ENCODE results near the gene ENPP6.

Gene ENPP6

GRCh38 chr4:184102927-184103326 lies 114.7 kb downstream of the ENPP6 start:
- no peak for TF ChIP-seq GATA2 (IDR thresholded peaks at IDR 0.05; ENCODE audit: low read depth, low read length)
- no peak for TF ChIP-seq GATA3 (IDR thresholded peaks at IDR 0.05; ENCODE audit: low read depth, low read length)

- no peak for TF ChIP-seq GATA2 (IDR thresholded peaks at IDR 0.05; ENCODE audit: low read depth, low read length)
- TF ChIP-seq GATA3 (IDR thresholded peaks at IDR 0.05; ENCODE audit: low read depth, low read length): no peak
Observed at GRCh38 chr4:184102488-184102887, 115.2 kb downstream of the ENPP6 start.

DNA sequence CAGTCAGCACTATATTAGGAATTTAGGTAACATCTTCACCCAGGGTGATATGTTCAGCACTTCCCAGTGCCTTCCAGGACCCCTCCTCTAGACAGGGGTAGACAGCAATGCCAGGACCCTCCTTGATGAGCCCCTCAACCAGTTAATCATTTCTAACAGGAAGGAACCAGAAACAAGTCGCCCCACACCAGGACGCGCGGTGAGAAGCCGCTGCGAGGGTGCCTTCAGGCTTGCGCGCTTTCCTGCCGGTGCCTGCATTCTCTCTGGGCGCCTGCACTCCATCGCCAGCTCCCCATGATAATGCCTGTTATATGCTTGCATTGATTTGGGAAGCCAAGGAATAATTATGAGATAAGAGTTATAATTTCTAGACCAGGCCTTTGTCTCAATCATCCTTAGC lies 116.0 kb downstream of the ENPP6 start:
- TF ChIP-seq GATA2 (IDR thresholded peaks at IDR 0.05; ENCODE audit: low read depth, low read length): no peak
- TF ChIP-seq GATA3 (IDR thresholded peaks at IDR 0.05; ENCODE audit: low read depth, low read length): no peak

- no peak for TF ChIP-seq GATA2 (IDR thresholded peaks at IDR 0.05; ENCODE audit: low read depth, low read length)
- no peak for TF ChIP-seq GATA3 (IDR thresholded peaks at IDR 0.05; ENCODE audit: low read depth, low read length)
Observed at GRCh38 chr4:184100297-184100885, 117.3 kb downstream of the ENPP6 start.

DNA sequence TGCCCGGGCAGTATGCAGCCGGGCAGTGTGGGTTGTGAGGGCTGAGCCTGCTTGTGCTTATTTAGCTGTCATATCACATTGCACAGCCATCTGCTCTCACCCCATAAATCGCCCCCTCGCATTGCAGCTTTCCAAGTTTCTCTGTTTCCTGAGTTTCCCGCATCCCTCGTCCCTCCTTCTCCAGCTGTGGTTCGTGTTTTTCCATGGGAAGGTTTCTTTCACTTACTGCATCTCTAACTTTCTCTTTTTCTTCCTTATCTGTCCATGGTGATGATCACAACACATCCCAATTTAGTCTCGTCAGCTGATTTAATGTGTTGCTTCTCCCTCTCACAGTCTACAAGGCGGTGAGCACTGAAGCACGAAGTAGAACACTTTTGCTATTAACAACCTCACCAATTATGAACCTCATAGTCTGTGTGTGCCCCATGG lies 118.1 kb downstream of the ENPP6 start:
- TF ChIP-seq GATA3 (IDR thresholded peaks at IDR 0.05; ENCODE audit: low read depth, low read length) (no peak), GATA2 (IDR thresholded peaks at IDR 0.05; ENCODE audit: low read depth, low read length) (no peak)

GRCh38 chr4:184099000-184099399 lies 118.7 kb downstream of the ENPP6 start:
- TF ChIP-seq GATA3 (IDR thresholded peaks at IDR 0.05; ENCODE audit: low read depth, low read length) (no peak), GATA2 (IDR thresholded peaks at IDR 0.05; ENCODE audit: low read depth, low read length) (no peak)

DNA sequence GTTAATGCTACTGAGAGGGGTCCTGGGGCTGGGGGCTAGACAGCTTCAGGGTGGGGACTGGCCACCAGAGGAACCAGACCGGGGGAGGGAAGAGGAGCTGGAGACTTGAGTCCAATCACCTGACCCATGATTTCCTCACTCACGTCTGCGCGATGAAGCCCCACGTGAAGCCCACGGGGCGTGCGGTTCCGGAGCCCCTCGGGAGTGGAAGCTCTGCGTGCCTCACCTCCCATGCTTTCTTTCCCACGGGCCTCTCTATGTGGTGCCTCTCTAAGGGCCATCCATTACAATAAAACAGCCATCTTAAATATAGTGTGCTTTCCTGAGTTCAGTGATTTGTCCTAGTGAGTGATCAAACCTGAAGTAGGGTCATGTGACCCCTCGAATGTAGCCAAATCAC lies 119.9 kb downstream of the ENPP6 start:
- no peak for TF ChIP-seq GATA2 (IDR thresholded peaks at IDR 0.05; ENCODE audit: low read depth, low read length)
- no peak for TF ChIP-seq GATA3 (IDR thresholded peaks at IDR 0.05; ENCODE audit: low read depth, low read length)

DNA sequence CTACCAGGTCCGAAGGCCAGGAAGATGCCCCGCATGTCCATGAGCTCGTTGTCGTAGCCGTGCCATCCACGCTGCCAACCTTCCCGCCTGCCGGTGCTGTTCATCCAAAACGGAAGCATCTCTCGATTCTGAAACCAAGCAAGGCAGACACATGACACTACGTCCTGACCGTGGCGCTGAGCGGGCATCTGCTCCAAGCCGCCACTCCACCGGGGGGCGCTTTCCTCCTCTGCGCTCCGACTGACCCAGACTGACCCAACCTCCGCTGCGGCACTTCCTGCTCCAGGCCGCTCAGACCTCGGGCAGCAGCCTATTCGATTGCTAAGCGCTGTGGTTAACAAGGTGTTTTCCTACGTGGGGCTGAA lies 120.5 kb downstream of the ENPP6 start:
- TF ChIP-seq GATA3 (IDR thresholded peaks at IDR 0.05; ENCODE audit: low read depth, low read length) (no peak), GATA2 (IDR thresholded peaks at IDR 0.05; ENCODE audit: low read depth, low read length) (no peak)

DNA sequence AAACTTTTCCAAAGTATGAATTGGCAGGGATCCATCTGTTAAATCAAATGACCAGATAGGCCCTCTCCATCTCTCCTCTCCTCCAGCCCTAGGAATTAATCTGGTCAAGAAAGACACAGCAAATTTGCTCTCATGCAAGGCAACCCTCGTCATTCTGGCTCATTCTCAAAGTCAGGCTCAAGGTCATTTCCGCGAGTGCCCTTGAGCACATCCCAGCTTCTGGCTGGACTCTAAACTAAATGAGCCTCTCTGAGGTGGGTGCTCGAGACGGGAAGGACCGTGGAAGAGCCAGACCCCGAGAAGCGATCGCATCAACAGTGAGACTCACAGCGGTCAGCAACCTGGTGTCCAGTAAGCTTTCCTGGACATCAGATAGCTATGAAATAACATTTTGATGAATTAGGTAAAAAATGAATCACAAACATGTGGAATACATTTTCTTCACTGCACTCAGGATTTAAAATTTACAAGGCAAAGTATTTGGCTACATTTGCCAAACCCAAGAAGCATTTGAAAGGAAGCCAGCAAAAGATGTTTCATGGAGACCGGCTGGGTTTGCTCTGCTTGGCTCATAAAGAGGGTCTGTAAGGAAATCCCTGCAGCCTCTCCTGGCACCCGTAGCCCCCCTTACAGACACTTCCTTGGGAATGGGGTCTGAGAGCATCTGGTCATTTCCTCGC lies 121.0 kb downstream of the ENPP6 start:
- no peak for TF ChIP-seq GATA3 (IDR thresholded peaks at IDR 0.05; ENCODE audit: low read depth, low read length)
- no peak for TF ChIP-seq GATA2 (IDR thresholded peaks at IDR 0.05; ENCODE audit: low read depth, low read length)

- TF ChIP-seq GATA3 (IDR thresholded peaks at IDR 0.05; ENCODE audit: low read depth, low read length) (no peak), GATA2 (IDR thresholded peaks at IDR 0.05; ENCODE audit: low read depth, low read length) (peak; percentile 73)
Observed at GRCh38 chr4:184094532-184095159, 123.0 kb downstream of the ENPP6 start.

- TF ChIP-seq GATA3 (IDR thresholded peaks at IDR 0.05; ENCODE audit: low read depth, low read length) (no peak), GATA2 (IDR thresholded peaks at IDR 0.05; ENCODE audit: low read depth, low read length) (no peak)
Observed at GRCh38 chr4:184091986-184092385, 125.7 kb downstream of the ENPP6 start.

DNA sequence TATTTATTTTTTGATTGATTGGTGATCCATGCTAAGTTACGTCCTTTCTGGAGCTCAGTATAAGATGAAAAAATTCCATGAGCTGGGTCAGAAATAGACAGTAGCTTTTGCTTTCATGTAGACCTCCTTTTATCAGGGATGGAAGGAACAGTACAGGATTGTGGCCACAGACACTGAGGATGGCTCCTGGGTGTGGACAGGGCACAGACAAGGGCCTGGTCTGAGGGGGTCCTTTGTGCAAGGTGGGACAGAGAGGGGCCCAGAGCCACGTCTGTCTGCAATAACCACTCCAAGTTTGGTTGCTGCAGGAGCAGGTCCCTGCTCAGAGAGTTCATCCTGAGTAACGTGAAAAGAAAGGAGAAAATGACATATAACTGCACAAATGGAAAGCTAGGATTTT lies 127.1 kb downstream of the ENPP6 start:
- TF ChIP-seq GATA3 (IDR thresholded peaks at IDR 0.05; ENCODE audit: low read depth, low read length): no peak
- no peak for TF ChIP-seq GATA2 (IDR thresholded peaks at IDR 0.05; ENCODE audit: low read depth, low read length)

DNA sequence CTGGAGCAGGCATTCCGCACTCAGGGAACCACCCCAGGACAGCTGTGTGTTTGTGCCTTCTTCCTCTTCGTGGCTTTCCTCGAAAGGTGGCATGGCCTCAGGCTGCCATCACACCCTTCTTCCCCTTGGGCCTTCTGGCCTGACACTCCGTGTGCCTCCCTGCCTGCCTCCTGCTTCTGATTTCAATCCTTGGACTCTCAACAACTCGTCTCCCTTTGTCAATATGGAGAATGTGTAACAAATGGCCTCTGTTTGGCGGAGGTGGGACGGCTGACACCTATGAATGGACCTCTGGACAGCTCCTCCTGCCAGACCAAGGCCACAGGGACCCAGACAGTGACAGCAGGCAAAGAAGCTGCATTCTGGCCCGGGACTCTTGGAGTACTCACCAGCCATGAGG lies 137.0 kb downstream of the ENPP6 start:
- TF ChIP-seq GATA3 (IDR thresholded peaks at IDR 0.05; ENCODE audit: low read depth, low read length): no peak
- no peak for TF ChIP-seq GATA2 (IDR thresholded peaks at IDR 0.05; ENCODE audit: low read depth, low read length)

GRCh38 chr4:184074677-184075388 lies 142.8 kb downstream of the ENPP6 start:
- TF ChIP-seq GATA3 (IDR thresholded peaks at IDR 0.05; ENCODE audit: low read depth, low read length) (no peak), GATA2 (IDR thresholded peaks at IDR 0.05; ENCODE audit: low read depth, low read length) (no peak)
